Hepatocyte (in vitro differentiated cells): ENCODE results near the gene NELFB. TPM values are rescaled to one million over a fixed set of nuclear protein-coding genes. Genes with fewer than 3 reads are reported as not detected.

Experiments used
- DNase-seq: peaks from one replicate; pipeline ENCODE4 v3.0.0-alpha.2; 2016; ENCODE audit warnings: low spot score
- H2AFZ ChIP-seq: fragments of 200-600 bp; sonication (generic); 2 replicates; pipeline ENCODE4 v1.6.0; 2016; ENCODE audit warnings: antibody characterized with exemption, mild to moderate bottlenecking
- H3K27ac ChIP-seq: fragments of 200-600 bp; sonication (generic); 2 replicates; pipeline ENCODE4 v1.5.1; 2016; ENCODE audit warnings: mild to moderate bottlenecking
- H3K27me3 ChIP-seq: fragments of 200-600 bp; sonication (generic); 2 replicates; pipeline ENCODE4 v1.6.1; 2016
- H3K36me3 ChIP-seq: fragments of 200-600 bp; sonication (generic); replicated peaks from 2 replicates; pipeline ENCODE4 v1.5.1; 2016; ENCODE audit warnings: low read depth; ENCODE audit not compliant: insufficient read depth
- H3K4me1 ChIP-seq: fragments of 200-600 bp; sonication (generic); 2 replicates; pipeline ENCODE4 v1.5.1; 2016; ENCODE audit warnings: mild to moderate bottlenecking, moderate library complexity; ENCODE audit not compliant: insufficient read depth
- H3K4me2 ChIP-seq: fragments of 200-600 bp; sonication (generic); 2 replicates; pipeline ENCODE4 v1.6.0; 2016
- H3K4me3 ChIP-seq: fragments of 200-600 bp; sonication (generic); 2 replicates; pipeline ENCODE4 v1.5.1; 2016; ENCODE audit warnings: mild to moderate bottlenecking
- H3K79me2 ChIP-seq: fragments of 200-600 bp; sonication (generic); 2 replicates; pipeline ENCODE4 v1.6.0; 2017; ENCODE audit warnings: mild to moderate bottlenecking
- H3K9me2 ChIP-seq: fragments of 200-600 bp; sonication (generic); replicated peaks from 2 replicates; pipeline ENCODE4 v1.6.0; 2017; ENCODE audit warnings: mild to moderate bottlenecking; ENCODE audit not compliant: insufficient read depth
- H3K9me3 ChIP-seq: fragments of 200-600 bp; sonication (generic); 2 replicates; pipeline ENCODE4 v1.5.1; 2016; ENCODE audit warnings: low read depth, mild to moderate bottlenecking
- H4K20me1 ChIP-seq: fragments of 200-600 bp; sonication (generic); 2 replicates; pipeline ENCODE4 v1.6.0; 2016; ENCODE audit warnings: mild to moderate bottlenecking; ENCODE audit not compliant: insufficient read depth, poor library complexity, severe bottlenecking
- EZH2 ChIP-seq: fragments of 200-600 bp; sonication (generic); IDR thresholded peaks from 2 replicates; pipeline ENCODE4 v1.6.1; 2016; ENCODE audit warnings: antibody characterized with exemption, mild to moderate bottlenecking, borderline replicate concordance
- EZH2phosphoT487 ChIP-seq: fragments of 200-600 bp; sonication (generic); IDR thresholded peaks from one replicate; pipeline ENCODE4 v1.6.1; 2018; ENCODE audit warnings: antibody characterized with exemption, mild to moderate bottlenecking, low read depth, moderate library complexity; ENCODE audit not compliant: unreplicated experiment, severe bottlenecking
- WGBS: methylation state at CpG from one replicate; pipeline ENCODE4 v1.1.6; 2016; ENCODE audit warnings: low lambda C conversion rate; ENCODE audit errors: missing lambda C conversion rate; 5-methylcytosine and 5-hydroxymethylcytosine counted together
- polyA plus RNA-seq: library from polyadenylated mRNA; unstranded; fragments of >200 nt; fragmentation: Nextera tagmentation; extraction: Ambion mirVana; gene quantifications from 2 replicates; pipeline ENCODE4 v1.2.1, GENCODE V29; 2016
- total RNA-seq: library from RNA; depleted of rRNA; stranded (reverse); fragments of >200 nt; gene quantifications from 2 replicates; pipeline ENCODE4 v1.2.3, GENCODE V29; 2014
- TF ChIP-seq, protein P1 (sequence below): fragments of 200-600 bp; sonication (generic); IDR thresholded peaks from 2 replicates; pipeline ENCODE4 v1.5.1; 2016; ENCODE audit warnings: antibody characterized with exemption, mild to moderate bottlenecking; ENCODE audit not compliant: poor library complexity

NELFB gene
- total and polyA plus RNA-seq, 2 experiments from 2014 or later: 41.4 to 63.5 TPM

DNA sequence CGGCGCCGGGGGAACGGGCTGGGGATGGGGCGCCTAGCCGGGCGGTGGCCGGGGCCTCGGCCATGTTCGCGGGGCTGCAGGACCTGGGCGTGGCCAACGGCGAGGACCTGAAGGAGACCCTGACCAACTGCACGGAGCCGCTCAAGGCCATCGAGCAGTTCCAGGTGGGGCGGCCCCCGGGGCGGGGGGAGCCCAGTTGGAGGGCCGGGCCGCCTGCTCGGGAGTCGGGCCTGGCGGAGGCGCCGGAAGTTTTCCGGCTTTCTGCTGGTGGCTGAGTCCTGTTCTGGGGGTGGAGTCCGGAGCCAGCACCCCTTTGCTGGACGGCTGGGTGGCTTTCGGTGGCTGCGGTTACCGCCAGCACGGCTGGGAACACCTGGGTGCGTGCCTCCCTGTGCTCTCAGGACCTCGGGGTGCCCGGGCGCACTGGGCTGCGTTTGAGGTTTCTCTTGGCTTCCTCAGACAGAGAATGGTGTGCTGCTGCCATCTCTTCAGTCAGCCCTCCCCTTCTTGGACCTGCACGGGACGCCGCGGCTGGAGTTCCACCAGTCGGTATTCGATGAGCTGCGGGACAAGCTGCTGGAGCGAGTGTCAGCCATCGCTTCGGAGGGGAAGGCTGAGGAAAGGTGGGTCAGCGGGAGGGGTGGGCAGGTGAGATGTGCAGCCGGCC lies 454 bp downstream of the NELFB start:
- TF ChIP-seq EZH2 (no peak), EZH2phosphoT487 (no peak)
- TF ChIP-seq, protein P1, sequence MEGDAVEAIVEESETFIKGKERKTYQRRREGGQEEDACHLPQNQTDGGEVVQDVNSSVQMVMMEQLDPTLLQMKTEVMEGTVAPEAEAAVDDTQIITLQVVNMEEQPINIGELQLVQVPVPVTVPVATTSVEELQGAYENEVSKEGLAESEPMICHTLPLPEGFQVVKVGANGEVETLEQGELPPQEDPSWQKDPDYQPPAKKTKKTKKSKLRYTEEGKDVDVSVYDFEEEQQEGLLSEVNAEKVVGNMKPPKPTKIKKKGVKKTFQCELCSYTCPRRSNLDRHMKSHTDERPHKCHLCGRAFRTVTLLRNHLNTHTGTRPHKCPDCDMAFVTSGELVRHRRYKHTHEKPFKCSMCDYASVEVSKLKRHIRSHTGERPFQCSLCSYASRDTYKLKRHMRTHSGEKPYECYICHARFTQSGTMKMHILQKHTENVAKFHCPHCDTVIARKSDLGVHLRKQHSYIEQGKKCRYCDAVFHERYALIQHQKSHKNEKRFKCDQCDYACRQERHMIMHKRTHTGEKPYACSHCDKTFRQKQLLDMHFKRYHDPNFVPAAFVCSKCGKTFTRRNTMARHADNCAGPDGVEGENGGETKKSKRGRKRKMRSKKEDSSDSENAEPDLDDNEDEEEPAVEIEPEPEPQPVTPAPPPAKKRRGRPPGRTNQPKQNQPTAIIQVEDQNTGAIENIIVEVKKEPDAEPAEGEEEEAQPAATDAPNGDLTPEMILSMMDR: no peak
- Histone ChIP-seq H3K4me1 (peaks cover 15% of the 10 kb centered on the region), H2AFZ (peak overlapping the region; percentile 78), H3K4me2 (peak overlapping the region; percentile 98), H3K27ac (peak overlapping the region; percentile 52), H3K27me3 (no peaks in the 10 kb centered on the region), H3K79me2 (peaks cover 20% of the 10 kb centered on the region), H3K9me2 (no peaks in the 10 kb centered on the region), H3K36me3 (no peaks in the 10 kb centered on the region), H4K20me1 (peaks cover 7% of the 10 kb centered on the region), H3K4me3 (peak overlapping the region; percentile 80), H3K9me3 (no peaks in the 10 kb centered on the region)
- 7% methylated on average over 23 of the region's 51 CpGs for WGBS
- DNase-seq: peak; percentile 77

DNA sequence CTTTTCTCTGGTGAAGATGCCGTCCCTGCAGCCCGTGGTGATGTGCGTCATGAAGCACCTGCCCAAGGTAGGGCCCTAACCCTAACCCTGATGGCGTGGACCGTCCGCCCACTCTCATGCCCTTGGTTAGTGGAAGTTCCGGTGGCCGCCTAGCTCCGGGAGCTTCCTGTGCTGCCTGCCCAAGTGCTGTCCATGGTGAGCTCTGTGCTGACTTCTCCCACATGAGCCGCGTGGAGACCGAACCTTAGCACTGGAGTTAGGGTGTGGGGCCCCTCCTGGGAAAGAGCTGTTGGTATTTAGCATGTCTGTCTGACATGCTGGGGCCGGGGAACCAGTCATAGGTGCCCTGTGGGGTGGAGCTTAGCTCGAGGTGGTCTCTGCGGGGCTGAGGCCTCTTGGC lies 1.2 kb downstream of the NELFB start:
- no peak for DNase-seq
- Histone ChIP-seq H4K20me1 (peaks cover 7% of the 10 kb centered on the region), H2AFZ (no peak overlapping the region), H3K4me2 (peak overlapping the region; percentile 98), H3K4me1 (peaks cover 15% of the 10 kb centered on the region), H3K79me2 (peaks cover 20% of the 10 kb centered on the region), H3K9me2 (no peaks in the 10 kb centered on the region), H3K4me3 (no peak overlapping the region), H3K27ac (no peak overlapping the region), H3K36me3 (no peaks in the 10 kb centered on the region), H3K9me3 (no peaks in the 10 kb centered on the region), H3K27me3 (no peaks in the 10 kb centered on the region)
- WGBS: 92% methylated on average over 15 of the region's 15 CpGs
- TF ChIP-seq, protein P1: no peak
- TF ChIP-seq EZH2phosphoT487: no peak
- TF ChIP-seq EZH2: no peak

DNA sequence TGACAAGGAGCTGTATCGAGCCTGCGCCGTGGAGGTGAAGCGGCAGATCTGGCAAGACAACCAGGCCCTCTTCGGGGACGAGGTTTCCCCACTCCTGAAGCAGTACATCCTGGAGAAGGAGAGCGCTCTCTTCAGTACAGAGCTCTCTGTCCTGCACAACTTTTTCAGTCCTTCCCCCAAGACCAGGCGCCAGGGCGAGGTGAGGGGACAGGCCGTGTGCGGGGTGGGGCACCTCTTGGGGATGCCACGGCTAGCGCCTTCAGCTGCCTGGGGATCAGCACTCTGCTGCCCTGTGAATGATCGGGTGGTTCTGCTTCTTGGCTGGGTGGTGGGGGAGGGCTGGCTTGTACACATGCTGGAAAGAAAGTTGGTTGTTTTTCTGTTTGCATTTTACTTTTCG lies 1.7 kb downstream of the NELFB start:
- Histone ChIP-seq H3K9me3 (no peaks in the 10 kb centered on the region), H3K4me1 (peaks cover 15% of the 10 kb centered on the region), H3K9me2 (no peaks in the 10 kb centered on the region), H3K79me2 (peaks cover 20% of the 10 kb centered on the region), H3K36me3 (no peaks in the 10 kb centered on the region), H2AFZ (no peak overlapping the region), H3K4me3 (no peak overlapping the region), H4K20me1 (peaks cover 7% of the 10 kb centered on the region), H3K27me3 (no peaks in the 10 kb centered on the region), H3K27ac (no peak overlapping the region), H3K4me2 (peak overlapping the region; percentile 98)
- 95% methylated on average over 15 of the region's 15 CpGs for WGBS
- TF ChIP-seq, protein P1: no peak
- no peak for TF ChIP-seq EZH2phosphoT487
- no peak for TF ChIP-seq EZH2
- no peak for DNase-seq
